K562 (cell line): Measurements from ENCODE around the gene GLB1L2. TPM values are rescaled to one million over a fixed set of nuclear protein-coding genes. Genes with fewer than 3 reads are reported as not detected.

Source experiments
- BACH1 ChIP-seq: fragments of 200-800 bp; sonication (Bioruptor generic); IDR thresholded peaks from 2 replicates; pipeline ENCODE4 v1.6.1; 2016; ENCODE audit warnings: missing genetic modification characterization, missing compliant biosample characterization
- BRCA1 ChIP-seq, 2 experiments: fragments of 450-650 bp in 1 of 2; sonication (generic) in 1 of 2; formaldehyde crosslinking in 1 of 2; IDR thresholded peaks; 2 replicates each; pipeline versions ENCODE4 v1.5.0 to v1.6.1; 2017 to 2020; ENCODE audit warnings: mild to moderate bottlenecking in 1 of 2, missing genetic modification reagents in 1 of 2
- FOXK1 ChIP-seq: sonication (generic); formaldehyde crosslinking; IDR thresholded peaks from 2 replicates; pipeline ENCODE4 v1.8.0; 2022; ENCODE audit warnings: missing genetic modification reagents, mild to moderate bottlenecking, borderline replicate concordance
- PRPF4 ChIP-seq: fragments of 200-400 bp; formaldehyde crosslinking; IDR thresholded peaks from one replicate; pipeline ENCODE4 v1.6.1; 2017; ENCODE audit warnings: low read length, low read depth, mild to moderate bottlenecking; ENCODE audit not compliant: insufficient read depth, poor library complexity, severe bottlenecking
- RAD51 ChIP-seq: fragments of 450-650 bp; IDR thresholded peaks from 2 replicates; pipeline ENCODE4 v1.7.1; 2016; ENCODE audit warnings: low read depth, mild to moderate bottlenecking, borderline replicate concordance
- RFX5 ChIP-seq: IDR thresholded peaks from 2 replicates; pipeline ENCODE4 v1.6.1; 2011; ENCODE audit warnings: low read depth, mild to moderate bottlenecking, improper control_type of control experiment, low read length
- SMAD1 ChIP-seq: fragments of 150-350 bp; IDR thresholded peaks from 2 replicates; pipeline ENCODE4 v1.6.1; 2014; ENCODE audit warnings: low read length, low read depth; ENCODE audit not compliant: partially characterized antibody
- TARDBP ChIP-seq: fragments of 450-650 bp; IDR thresholded peaks from 2 replicates; pipeline ENCODE4 v1.6.1; 2016
- TEAD4 ChIP-seq, 2 experiments: sonication (generic) in 1 of 2; formaldehyde crosslinking in 1 of 2; IDR thresholded peaks; 2 replicates each; pipeline versions ENCODE4 v1.6.1 to v1.8.0; 2012 to 2022; ENCODE audit warnings: borderline replicate concordance in 1 of 2, inconsistent platforms in 1 of 2, low read length in 1 of 2, mild to moderate bottlenecking in 1 of 2, missing genetic modification reagents in 1 of 2
- ZNF507 ChIP-seq: conservative IDR thresholded peaks from 2 replicates; pipeline ENCODE4 v1.6.1; 2017; ENCODE audit warnings: missing genetic modification characterization, missing compliant biosample characterization
- ZNF584 ChIP-seq: fragments of 200-800 bp; sonication (Bioruptor generic); IDR thresholded peaks from 2 replicates; pipeline ENCODE4 v1.6.1; 2016; ENCODE audit warnings: low read depth, mild to moderate bottlenecking, missing genetic modification characterization, missing compliant biosample characterization
- polyA plus RNA-seq, 8 experiments: library from polyadenylated mRNA; depleted of rRNA in 4 of 8; stranded (reverse) in 5 of 8; unstranded in 3 of 8; fragments of >200 nt; fragmentation: Nextera tagmentation in 2 of 8; fragmentation: Illumina TruSeq in 1 of 8; extraction: Ambion mirVana in 2 of 8; extraction: Trizol in 1 of 8; gene quantifications; 2 replicates each; pipeline versions ENCODE4 v1.2.1 to v1.2.3, GENCODE V29; 2011 to 2014; ENCODE audit warnings: inconsistent platforms in 1 of 8, missing spikeins in 1 of 8
- total RNA-seq, 7 experiments: library from RNA; depleted of rRNA in 6 of 7; stranded (reverse); fragments of >200 nt in 6 of 7; fragmentation: Illumina TruSeq in 2 of 7; extraction: Trizol in 2 of 7; gene quantifications; 2 replicates each; pipeline versions ENCODE4 v1.2.1 to v1.2.3, GENCODE V29; 2011 to 2021; ENCODE audit warnings: low replicate concordance in 1 of 7
- TF ChIP-seq, protein P1 (sequence below): conservative IDR thresholded peaks from 2 replicates; pipeline ENCODE4 v1.6.1; 2011; ENCODE audit warnings: low read depth, mild to moderate bottlenecking, low read length; ENCODE audit not compliant: control insufficient read depth
- TF ChIP-seq, protein P2 (sequence below), 2 experiments: fragments of 450-650 bp in 1 of 2; sonication (generic) in 1 of 2; formaldehyde crosslinking in 1 of 2; IDR thresholded peaks; 2 replicates each; pipeline versions ENCODE4 v1.7.1 to v1.9.0; 2016 to 2022; ENCODE audit warnings: inconsistent platforms in 1 of 2, mild to moderate bottlenecking in 1 of 2, missing genetic modification reagents in 1 of 2
- TF ChIP-seq, protein P3 (sequence below): sonication (generic); formaldehyde crosslinking; IDR thresholded peaks from 2 replicates; pipeline ENCODE4 v1.9.0; 2022; ENCODE audit warnings: mild to moderate bottlenecking, missing genetic modification reagents

The GLB1L2 gene
- total and polyA plus RNA-seq, 9 of the 15 experiments (the other 6 are each of a cell fraction or from before 2014, with no cell fraction given), result 0.84 to 21.4 (median 13.8) TPM

DNA sequence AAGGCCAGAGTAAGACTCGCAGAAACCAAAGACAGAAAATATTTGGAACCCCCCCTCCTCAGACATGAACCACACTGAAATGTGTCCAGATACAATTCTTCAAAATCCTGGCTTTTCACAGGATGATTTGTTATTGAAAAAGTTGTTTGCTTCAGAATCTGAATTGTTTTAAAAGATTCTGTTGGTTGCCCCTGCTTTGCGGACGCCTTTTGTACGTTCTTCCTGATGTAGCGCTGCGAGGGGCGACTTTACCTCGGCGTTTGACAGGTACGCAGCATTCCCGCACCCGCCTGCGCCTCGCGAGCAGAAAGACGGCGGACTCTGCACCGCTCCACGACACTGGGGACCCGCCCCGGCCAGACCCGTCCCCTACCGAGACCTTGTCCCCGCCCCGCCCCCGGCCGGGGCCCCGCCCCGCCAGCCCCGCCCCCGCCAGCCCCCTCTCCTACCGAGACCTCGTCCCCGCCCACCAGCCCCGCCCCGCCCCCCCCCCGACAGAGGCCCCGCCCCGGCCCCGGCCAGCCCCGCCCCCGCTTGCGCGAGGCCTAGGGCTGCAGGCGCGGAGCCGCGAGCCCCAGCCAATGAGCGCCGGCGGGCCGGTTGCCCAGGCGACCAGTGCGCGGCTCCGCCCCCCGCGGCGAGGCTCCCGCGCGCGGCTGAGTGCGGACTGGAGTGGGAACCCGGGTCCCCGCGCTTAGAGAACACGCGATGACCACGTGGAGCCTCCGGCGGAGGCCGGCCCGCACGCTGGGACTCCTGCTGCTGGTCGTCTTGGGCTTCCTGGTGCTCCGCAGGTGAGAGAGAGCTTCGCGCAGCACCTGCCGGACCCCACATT is at the start of gene GLB1L2 (continued):
- TF ChIP-seq, protein P1, sequence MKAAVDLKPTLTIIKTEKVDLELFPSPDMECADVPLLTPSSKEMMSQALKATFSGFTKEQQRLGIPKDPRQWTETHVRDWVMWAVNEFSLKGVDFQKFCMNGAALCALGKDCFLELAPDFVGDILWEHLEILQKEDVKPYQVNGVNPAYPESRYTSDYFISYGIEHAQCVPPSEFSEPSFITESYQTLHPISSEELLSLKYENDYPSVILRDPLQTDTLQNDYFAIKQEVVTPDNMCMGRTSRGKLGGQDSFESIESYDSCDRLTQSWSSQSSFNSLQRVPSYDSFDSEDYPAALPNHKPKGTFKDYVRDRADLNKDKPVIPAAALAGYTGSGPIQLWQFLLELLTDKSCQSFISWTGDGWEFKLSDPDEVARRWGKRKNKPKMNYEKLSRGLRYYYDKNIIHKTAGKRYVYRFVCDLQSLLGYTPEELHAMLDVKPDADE, result peak; percentile 91
- no peak for TF ChIP-seq ZNF584 (CRISPR knock-in tag)
- no peak for TF ChIP-seq BRCA1 (IDR thresholded peaks at IDR 0.05)
- TF ChIP-seq BRCA1 (CRISPR knock-in tag; IDR thresholded peaks at IDR 0.05), result peak; percentile 82; the same call in 1 of the 2 replicates
- TF ChIP-seq RAD51, result no peak
- TF ChIP-seq, protein P2, sequence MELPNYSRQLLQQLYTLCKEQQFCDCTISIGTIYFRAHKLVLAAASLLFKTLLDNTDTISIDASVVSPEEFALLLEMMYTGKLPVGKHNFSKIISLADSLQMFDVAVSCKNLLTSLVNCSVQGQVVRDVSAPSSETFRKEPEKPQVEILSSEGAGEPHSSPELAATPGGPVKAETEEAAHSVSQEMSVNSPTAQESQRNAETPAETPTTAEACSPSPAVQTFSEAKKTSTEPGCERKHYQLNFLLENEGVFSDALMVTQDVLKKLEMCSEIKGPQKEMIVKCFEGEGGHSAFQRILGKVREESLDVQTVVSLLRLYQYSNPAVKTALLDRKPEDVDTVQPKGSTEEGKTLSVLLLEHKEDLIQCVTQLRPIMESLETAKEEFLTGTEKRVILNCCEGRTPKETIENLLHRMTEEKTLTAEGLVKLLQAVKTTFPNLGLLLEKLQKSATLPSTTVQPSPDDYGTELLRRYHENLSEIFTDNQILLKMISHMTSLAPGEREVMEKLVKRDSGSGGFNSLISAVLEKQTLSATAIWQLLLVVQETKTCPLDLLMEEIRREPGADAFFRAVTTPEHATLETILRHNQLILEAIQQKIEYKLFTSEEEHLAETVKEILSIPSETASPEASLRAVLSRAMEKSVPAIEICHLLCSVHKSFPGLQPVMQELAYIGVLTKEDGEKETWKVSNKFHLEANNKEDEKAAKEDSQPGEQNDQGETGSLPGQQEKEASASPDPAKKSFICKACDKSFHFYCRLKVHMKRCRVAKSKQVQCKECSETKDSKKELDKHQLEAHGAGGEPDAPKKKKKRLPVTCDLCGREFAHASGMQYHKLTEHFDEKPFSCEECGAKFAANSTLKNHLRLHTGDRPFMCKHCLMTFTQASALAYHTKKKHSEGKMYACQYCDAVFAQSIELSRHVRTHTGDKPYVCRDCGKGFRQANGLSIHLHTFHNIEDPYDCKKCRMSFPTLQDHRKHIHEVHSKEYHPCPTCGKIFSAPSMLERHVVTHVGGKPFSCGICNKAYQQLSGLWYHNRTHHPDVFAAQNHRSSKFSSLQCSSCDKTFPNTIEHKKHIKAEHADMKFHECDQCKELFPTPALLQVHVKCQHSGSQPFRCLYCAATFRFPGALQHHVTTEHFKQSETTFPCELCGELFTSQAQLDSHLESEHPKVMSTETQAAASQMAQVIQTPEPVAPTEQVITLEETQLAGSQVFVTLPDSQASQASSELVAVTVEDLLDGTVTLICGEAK (IDR thresholded peaks at IDR 0.05), result no peak
- TF ChIP-seq, protein P2 (CRISPR knock-in tag; IDR thresholded peaks at IDR 0.05), result peak; percentile 66; the same call in 1 of the 2 replicates
- no peak for TF ChIP-seq BACH1
- no peak for TF ChIP-seq PRPF4
- no peak for TF ChIP-seq FOXK1 (CRISPR knock-in tag)
- no peak for TF ChIP-seq SMAD1
- TF ChIP-seq RFX5, result no peak
- no peak for TF ChIP-seq TARDBP
- no peak for TF ChIP-seq ZNF507
- TF ChIP-seq, protein P3, sequence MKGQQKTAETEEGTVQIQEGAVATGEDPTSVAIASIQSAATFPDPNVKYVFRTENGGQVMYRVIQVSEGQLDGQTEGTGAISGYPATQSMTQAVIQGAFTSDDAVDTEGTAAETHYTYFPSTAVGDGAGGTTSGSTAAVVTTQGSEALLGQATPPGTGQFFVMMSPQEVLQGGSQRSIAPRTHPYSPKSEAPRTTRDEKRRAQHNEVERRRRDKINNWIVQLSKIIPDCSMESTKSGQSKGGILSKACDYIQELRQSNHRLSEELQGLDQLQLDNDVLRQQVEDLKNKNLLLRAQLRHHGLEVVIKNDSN, result 0 out of 2 replicates have a peak, but pooled peaks have one; percentile 26
- TF ChIP-seq TEAD4 (IDR thresholded peaks at IDR 0.05; ENCODE audit: low read length), result no peak
- TF ChIP-seq TEAD4 (CRISPR knock-in tag; IDR thresholded peaks at IDR 0.05; ENCODE audit: borderline replicate concordance), result peak; percentile 87; the same call in 1 of the 2 replicates
